NB4 (cell line): ENCODE results near the gene SLC35G4.

Experiments used
- DNase-seq: peaks from one replicate; pipeline ENCODE4 v3.0.0; 2010; ENCODE audit warnings: low read depth
- H3K4me3 ChIP-seq: one replicate; pipeline ENCODE4 v1.5.1; 2011; ENCODE audit warnings: mild to moderate bottlenecking, low read depth, low read length, moderate library complexity
- CTCF ChIP-seq: IDR thresholded peaks from one replicate; pipeline ENCODE4 v1.5.1; 2012; ENCODE audit warnings: low read depth, low read length
- MAX ChIP-seq: IDR thresholded peaks from 2 replicates; pipeline ENCODE4 v1.6.1; 2011; ENCODE audit warnings: low read depth, low read length
- MYC ChIP-seq: IDR thresholded peaks from 2 replicates; pipeline ENCODE4 v1.6.1; 2011; ENCODE audit warnings: low read depth, low read length
- POLR2A ChIP-seq: IDR thresholded peaks from 2 replicates; pipeline ENCODE4 v1.6.1; 2011; ENCODE audit warnings: mild to moderate bottlenecking; ENCODE audit not compliant: insufficient read length; ENCODE audit errors: extremely low read depth

Gene SLC35G4

GRCh38 chr18:11649839-11650238 is 40.4 kb downstream of the SLC35G4 start:
- TF ChIP-seq POLR2A (no peak), MYC (no peak), CTCF (no peak), MAX (no peak)
- DNase-seq: no peak
- H3K4me3 ChIP-seq: no peak overlapping the region

GRCh38 chr18:11651899-11652298 is 42.5 kb downstream of the SLC35G4 start:
- no peak for DNase-seq
- no peak for TF ChIP-seq POLR2A
- no peak for TF ChIP-seq MYC
- no peak for TF ChIP-seq MAX
- no peak for TF ChIP-seq CTCF
- H3K4me3 ChIP-seq: no peak overlapping the region

- TF ChIP-seq MYC: no peak
- no peak for TF ChIP-seq CTCF
- TF ChIP-seq MAX: no peak
- TF ChIP-seq POLR2A: no peak
- no peak overlapping the region for H3K4me3 ChIP-seq
- no peak for DNase-seq
These were observed 44.1 kb downstream of the SLC35G4 start for GRCh38 chr18:11653521-11653920.

- DNase-seq: peak; percentile 49
- no peak for TF ChIP-seq MAX
- TF ChIP-seq MYC: no peak
- peak; percentile 88 for TF ChIP-seq CTCF
- no peak for TF ChIP-seq POLR2A
- no peak overlapping the region for H3K4me3 ChIP-seq
These were observed 45.6 kb downstream of the SLC35G4 start for GRCh38 chr18:11654736-11655605.

GRCh38 chr18:11655606-11655932 is 46.2 kb downstream of the SLC35G4 start:
- TF ChIP-seq POLR2A: no peak
- DNase-seq: no peak
- no peak overlapping the region for H3K4me3 ChIP-seq

- TF ChIP-seq MYC (no peak), CTCF (no peak), POLR2A (no peak), MAX (no peak)
- no peak overlapping the region for H3K4me3 ChIP-seq
- no peak for DNase-seq
These were observed 47.8 kb downstream of the SLC35G4 start for GRCh38 chr18:11657152-11657551.
